ENCODE results near the gene CKAP2L. TPM values are rescaled to one million over a fixed set of nuclear protein-coding genes. Genes with fewer than 3 reads are reported as not detected.

CKAP2L gene
- total and polyA plus RNA-seq, 2 experiments from 2014 or later = 16.2 to 30.2 TPM

DNA sequence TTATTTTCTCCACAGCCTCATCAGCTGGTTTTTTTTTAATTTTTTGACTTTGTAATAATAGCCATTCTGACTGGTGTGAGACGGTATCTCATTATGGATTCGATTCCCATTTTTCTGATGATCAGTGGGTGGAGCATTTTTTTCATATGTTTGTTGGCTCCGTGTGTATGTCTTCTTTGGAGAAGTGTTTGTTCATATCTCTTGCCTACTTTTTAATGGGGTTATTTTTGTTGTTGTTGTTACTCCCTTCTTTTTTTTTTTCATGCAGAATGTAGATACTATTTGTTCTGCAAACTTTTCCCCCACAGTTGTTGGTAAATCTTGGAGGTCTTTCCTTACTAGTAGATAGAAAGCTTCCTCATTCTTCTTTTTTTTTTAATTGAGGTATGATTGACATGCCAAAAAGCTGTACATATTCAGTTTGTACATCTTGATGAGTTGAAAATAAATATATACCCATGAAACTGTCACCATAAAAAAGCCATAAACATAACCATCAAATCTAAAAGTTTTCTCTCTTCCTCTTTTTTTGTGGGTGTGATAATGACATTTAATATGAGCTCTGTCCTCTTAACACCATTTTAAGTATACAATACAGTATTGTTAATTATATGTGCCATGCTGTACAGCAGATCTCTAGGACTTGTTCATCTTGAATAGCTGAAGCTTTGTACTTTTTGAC, 65.4 kb downstream of the CKAP2L start (continued):
- TF ChIP-seq JUNB (IDR thresholded peaks at IDR 0.05; ENCODE audit: unreplicated experiment) (no peak), CREB1 (CRISPR knock-in tag; IDR thresholded peaks at IDR 0.05; ENCODE audit: low read depth) (no peak), STAT1 (IDR thresholded peaks at IDR 0.05; ENCODE audit: unreplicated experiment) (no peak)
- TF ChIP-seq, protein P1, sequence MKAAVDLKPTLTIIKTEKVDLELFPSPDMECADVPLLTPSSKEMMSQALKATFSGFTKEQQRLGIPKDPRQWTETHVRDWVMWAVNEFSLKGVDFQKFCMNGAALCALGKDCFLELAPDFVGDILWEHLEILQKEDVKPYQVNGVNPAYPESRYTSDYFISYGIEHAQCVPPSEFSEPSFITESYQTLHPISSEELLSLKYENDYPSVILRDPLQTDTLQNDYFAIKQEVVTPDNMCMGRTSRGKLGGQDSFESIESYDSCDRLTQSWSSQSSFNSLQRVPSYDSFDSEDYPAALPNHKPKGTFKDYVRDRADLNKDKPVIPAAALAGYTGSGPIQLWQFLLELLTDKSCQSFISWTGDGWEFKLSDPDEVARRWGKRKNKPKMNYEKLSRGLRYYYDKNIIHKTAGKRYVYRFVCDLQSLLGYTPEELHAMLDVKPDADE (IDR thresholded peaks at IDR 0.05) = no peak
- TF ChIP-seq, protein P2, sequence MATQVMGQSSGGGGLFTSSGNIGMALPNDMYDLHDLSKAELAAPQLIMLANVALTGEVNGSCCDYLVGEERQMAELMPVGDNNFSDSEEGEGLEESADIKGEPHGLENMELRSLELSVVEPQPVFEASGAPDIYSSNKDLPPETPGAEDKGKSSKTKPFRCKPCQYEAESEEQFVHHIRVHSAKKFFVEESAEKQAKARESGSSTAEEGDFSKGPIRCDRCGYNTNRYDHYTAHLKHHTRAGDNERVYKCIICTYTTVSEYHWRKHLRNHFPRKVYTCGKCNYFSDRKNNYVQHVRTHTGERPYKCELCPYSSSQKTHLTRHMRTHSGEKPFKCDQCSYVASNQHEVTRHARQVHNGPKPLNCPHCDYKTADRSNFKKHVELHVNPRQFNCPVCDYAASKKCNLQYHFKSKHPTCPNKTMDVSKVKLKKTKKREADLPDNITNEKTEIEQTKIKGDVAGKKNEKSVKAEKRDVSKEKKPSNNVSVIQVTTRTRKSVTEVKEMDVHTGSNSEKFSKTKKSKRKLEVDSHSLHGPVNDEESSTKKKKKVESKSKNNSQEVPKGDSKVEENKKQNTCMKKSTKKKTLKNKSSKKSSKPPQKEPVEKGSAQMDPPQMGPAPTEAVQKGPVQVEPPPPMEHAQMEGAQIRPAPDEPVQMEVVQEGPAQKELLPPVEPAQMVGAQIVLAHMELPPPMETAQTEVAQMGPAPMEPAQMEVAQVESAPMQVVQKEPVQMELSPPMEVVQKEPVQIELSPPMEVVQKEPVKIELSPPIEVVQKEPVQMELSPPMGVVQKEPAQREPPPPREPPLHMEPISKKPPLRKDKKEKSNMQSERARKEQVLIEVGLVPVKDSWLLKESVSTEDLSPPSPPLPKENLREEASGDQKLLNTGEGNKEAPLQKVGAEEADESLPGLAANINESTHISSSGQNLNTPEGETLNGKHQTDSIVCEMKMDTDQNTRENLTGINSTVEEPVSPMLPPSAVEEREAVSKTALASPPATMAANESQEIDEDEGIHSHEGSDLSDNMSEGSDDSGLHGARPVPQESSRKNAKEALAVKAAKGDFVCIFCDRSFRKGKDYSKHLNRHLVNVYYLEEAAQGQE (IDR thresholded peaks at IDR 0.05; ENCODE audit: unreplicated experiment) = no peak

GRCh38 chr2:112694182-112694581, 70.2 kb downstream of the CKAP2L start:
- H4K20me1 ChIP-seq (replicated peaks; ENCODE audit: insufficient read depth) = no peaks in the 10 kb centered on the region
- no peak overlapping the region for H2AFZ ChIP-seq
- no peak overlapping the region for H3K4me3 ChIP-seq
- no peak overlapping the region for H3K4me3 Mint-ChIP-seq
- peaks cover 8% of the 10 kb centered on the region for H3K4me1 Mint-ChIP-seq
- no peak for TF ChIP-seq JUNB (IDR thresholded peaks at IDR 0.05; ENCODE audit: unreplicated experiment)
- no peak for TF ChIP-seq NANOG (IDR thresholded peaks at IDR 0.05; ENCODE audit: borderline replicate concordance)
- no peak for TF ChIP-seq EZH2phosphoT487 (IDR thresholded peaks at IDR 0.05; ENCODE audit: unreplicated experiment)
- TF ChIP-seq, protein P1 (IDR thresholded peaks at IDR 0.05) = no peak
- H3F3A ChIP-seq (replicated peaks; ENCODE audit: low read depth) = no peaks in the 10 kb centered on the region
- no peaks in the 10 kb centered on the region for H3K36me3 Mint-ChIP-seq (ENCODE audit: low read depth)
- ATAC-seq (no peak), DNase-seq (ENCODE audit: low spot score) (no peak)
- H3K9me3 Mint-ChIP-seq = no peaks in the 10 kb centered on the region
- H3K27me3 Mint-ChIP-seq (ENCODE audit: insufficient read depth, low read depth, poor library complexity) = no peaks in the 10 kb centered on the region
- no peaks in the 10 kb centered on the region for H3K79me2 ChIP-seq (replicated peaks; ENCODE audit: insufficient read depth)
- H3K27ac ChIP-seq (ENCODE audit: low read depth) = no peak overlapping the region
- no peak overlapping the region for H3K4me2 ChIP-seq
- H3K9me2 ChIP-seq (ENCODE audit: insufficient read depth) = no peaks in the 10 kb centered on the region
- H3K4me1 ChIP-seq (ENCODE audit: insufficient read depth) = no peaks in the 10 kb centered on the region
- no peak overlapping the region for H3K27ac Mint-ChIP-seq
- H3K36me3 ChIP-seq (ENCODE audit: insufficient read depth) = no peaks in the 10 kb centered on the region
- H3K27me3 ChIP-seq (ENCODE audit: insufficient read depth) = no peaks in the 10 kb centered on the region

All from GM23338 (cell line).